ENCODE results near the gene MARF1. TPM values are rescaled to one million over a fixed set of nuclear protein-coding genes. Genes with fewer than 3 reads are reported as not detected.
"Not testable (repeated sequence)": the region's sequence is repeated elsewhere in the genome, so short reads cannot be mapped to it uniquely, and the experiment has no call there.

Gene MARF1
- total RNA-seq, 1 experiment from 2014 or later: 59.4 TPM

DNA sequence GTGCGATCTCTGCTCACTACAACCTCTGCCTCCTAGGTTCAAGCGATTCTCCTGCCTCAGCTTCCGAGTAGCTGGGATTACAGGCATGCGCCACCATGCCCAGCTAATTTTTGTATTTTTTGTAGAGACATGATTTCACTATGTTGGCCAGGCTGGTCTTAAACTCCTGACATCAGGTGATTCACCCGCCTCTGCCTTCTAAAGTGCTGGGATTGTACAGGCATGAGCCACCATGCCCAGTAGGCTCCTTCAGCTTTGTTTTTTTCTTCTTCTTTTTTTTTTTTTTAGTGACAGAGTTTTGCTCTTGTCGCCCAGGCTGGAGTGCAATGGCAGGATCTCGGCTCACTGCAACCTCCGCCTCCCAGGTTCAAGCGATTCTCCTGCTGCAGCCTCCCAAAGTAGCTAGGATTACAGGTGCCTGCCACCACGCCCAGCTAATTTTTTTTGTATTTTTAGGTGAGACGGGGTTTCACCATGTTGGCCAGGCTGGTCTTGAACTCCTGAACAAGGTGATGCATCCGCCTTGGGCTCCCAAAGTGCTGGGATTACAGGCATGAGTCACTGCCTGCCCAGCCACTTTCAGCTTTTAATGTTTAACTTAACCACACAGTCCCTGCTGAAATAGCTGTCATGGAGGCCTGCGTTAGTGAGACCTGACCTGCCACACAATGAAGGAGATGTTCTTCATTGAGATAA, 95.7 kb downstream of the MARF1 start:
- H3K9ac ChIP-seq (ENCODE audit: low read length); H3K79me2 ChIP-seq (ENCODE audit: insufficient read depth, low read length); BruUV-seq (replicated peaks); H3K4me3 ChIP-seq (replicated peaks in 1 of 2; ENCODE audit: low read depth in 1 of 2, low read length in 2 of 2); H3K27me3 ChIP-seq (ENCODE audit: insufficient read depth, low read length); H3K27ac ChIP-seq (ENCODE audit: low read depth, low read length); H4K20me1 ChIP-seq (ENCODE audit: insufficient read depth); CTCF ChIA-PET; H3K9me2 ChIP-seq (ENCODE audit: insufficient read depth); ATAC-seq; RAD21 ChIA-PET (ENCODE audit: low non-redundant PET in 1 of 2, low total read pairs in 2 of 2, uncharacterized antibody in 2 of 2, unreplicated experiment in 2 of 2); H3K36me3 ChIP-seq (ENCODE audit: control insufficient read depth in 1 of 2, insufficient read depth in 2 of 2, low read length in 2 of 2); DNase-seq (ENCODE audit: low read depth, low spot score); H3K9me3 ChIP-seq (ENCODE audit: control insufficient read depth in 1 of 2, insufficient read depth in 1 of 2, low read depth in 1 of 2, low read length in 2 of 2); intact Hi-C loops (cut with micrococcal nuclease); H2AFZ ChIP-seq (ENCODE audit: low read depth, low read length, poor library complexity, severe bottlenecking): not testable (repeated sequence)
- TF ChIP-seq CBX3 (IDR thresholded peaks at IDR 0.05; ENCODE audit: low read depth): 0 out of 2 replicates have a peak, but pooled peaks have one; percentile 24
- peaks cover 11 to 55% of the 10 kb centered on the region in 2 experiments for H3K4me1 ChIP-seq (ENCODE audit: control insufficient read depth in 1 of 2, insufficient read depth in 2 of 2, low read length in 2 of 2)
- peak overlapping the region; percentile 44; the same call in 1 of the 2 replicates for H3K4me2 ChIP-seq (ENCODE audit: low read length)
- POLR2A ChIA-PET: interaction anchor here (0.7 to 1.4 kb wide), 2 partner anchors 8 to 43 kb away, joined by 3 read pairs; no protein-coding TSS in a partner anchor

DNA sequence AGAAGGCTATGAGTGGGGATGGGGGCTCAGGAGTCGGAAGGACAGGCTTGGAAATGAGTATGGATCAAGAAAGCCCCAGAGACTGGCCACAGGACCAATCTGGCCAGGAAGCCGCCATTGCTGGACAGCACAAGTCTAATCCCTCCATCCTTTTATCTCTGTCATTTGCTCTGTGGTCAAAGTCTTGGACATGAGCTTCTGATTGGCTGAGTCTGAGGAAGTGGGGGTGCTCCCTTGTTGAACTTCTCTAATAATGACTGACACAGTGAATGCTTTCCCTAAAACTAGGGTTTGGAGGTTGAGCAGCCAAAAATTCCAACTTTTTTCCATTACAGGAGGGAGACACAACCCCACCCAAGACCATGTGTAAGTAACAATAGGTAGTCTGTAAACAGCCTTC, 97.4 kb downstream of the MARF1 start:
- H3K27ac ChIP-seq (ENCODE audit: low read depth, low read length): no peak overlapping the region
- RAD21 ChIA-PET (ENCODE audit: low non-redundant PET in 1 of 2, low total read pairs in 2 of 2, uncharacterized antibody in 2 of 2, unreplicated experiment in 2 of 2): no interaction called here
- H3K79me2 ChIP-seq (ENCODE audit: insufficient read depth, low read length): no peaks in the 10 kb centered on the region
- H3K4me2 ChIP-seq (ENCODE audit: low read length): no peak overlapping the region
- no peak for DNase-seq (ENCODE audit: low read depth, low spot score)
- H3K9me3 ChIP-seq (ENCODE audit: control insufficient read depth in 1 of 2, insufficient read depth in 1 of 2, low read depth in 1 of 2, low read length in 2 of 2): no peaks in the 10 kb centered on the region
- no peaks in the 10 kb centered on the region for H4K20me1 ChIP-seq (ENCODE audit: insufficient read depth)
- no peaks in the 10 kb centered on the region for H3K9me2 ChIP-seq (ENCODE audit: insufficient read depth)
- no peak overlapping the region for H3K9ac ChIP-seq (ENCODE audit: low read length)
- H3K4me3 ChIP-seq (replicated peaks in 1 of 2; ENCODE audit: low read depth in 1 of 2, low read length in 2 of 2): no peak overlapping the region
- no peaks in the 10 kb centered on the region for H3K27me3 ChIP-seq (ENCODE audit: insufficient read depth, low read length)
- TF ChIP-seq, protein P1, sequence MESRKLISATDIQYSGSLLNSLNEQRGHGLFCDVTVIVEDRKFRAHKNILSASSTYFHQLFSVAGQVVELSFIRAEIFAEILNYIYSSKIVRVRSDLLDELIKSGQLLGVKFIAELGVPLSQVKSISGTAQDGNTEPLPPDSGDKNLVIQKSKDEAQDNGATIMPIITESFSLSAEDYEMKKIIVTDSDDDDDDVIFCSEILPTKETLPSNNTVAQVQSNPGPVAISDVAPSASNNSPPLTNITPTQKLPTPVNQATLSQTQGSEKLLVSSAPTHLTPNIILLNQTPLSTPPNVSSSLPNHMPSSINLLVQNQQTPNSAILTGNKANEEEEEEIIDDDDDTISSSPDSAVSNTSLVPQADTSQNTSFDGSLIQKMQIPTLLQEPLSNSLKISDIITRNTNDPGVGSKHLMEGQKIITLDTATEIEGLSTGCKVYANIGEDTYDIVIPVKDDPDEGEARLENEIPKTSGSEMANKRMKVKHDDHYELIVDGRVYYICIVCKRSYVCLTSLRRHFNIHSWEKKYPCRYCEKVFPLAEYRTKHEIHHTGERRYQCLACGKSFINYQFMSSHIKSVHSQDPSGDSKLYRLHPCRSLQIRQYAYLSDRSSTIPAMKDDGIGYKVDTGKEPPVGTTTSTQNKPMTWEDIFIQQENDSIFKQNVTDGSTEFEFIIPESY (IDR thresholded peaks at IDR 0.05; ENCODE audit: extremely low read depth, insufficient replicate concordance, low read length): no peak
- TF ChIP-seq CEBPB (IDR thresholded peaks at IDR 0.05; ENCODE audit: low read depth) (no peak), RAD21 (IDR thresholded peaks at IDR 0.05; ENCODE audit: low read depth) (no peak), SIN3A (IDR thresholded peaks at IDR 0.05; ENCODE audit: low read depth) (no peak), CBX3 (IDR thresholded peaks at IDR 0.05; ENCODE audit: low read depth) (no peak), SRF (IDR thresholded peaks at IDR 0.05; ENCODE audit: low read depth) (no peak), YY1 (IDR thresholded peaks at IDR 0.05; ENCODE audit: extremely low read depth, insufficient replicate concordance, low read depth, low read length) (no peak), ELF1 (IDR thresholded peaks at IDR 0.05; ENCODE audit: borderline replicate concordance, low read depth) (no peak), SP1 (IDR thresholded peaks at IDR 0.05; ENCODE audit: low read depth) (no peak), POLR2A (IDR thresholded peaks at IDR 0.05; ENCODE audit: borderline replicate concordance, extremely low read depth, insufficient read depth, insufficient read length) (no peak), EZH2phosphoT487 (IDR thresholded peaks at IDR 0.05; ENCODE audit: borderline replicate concordance) (no peak), FOSL1 (IDR thresholded peaks at IDR 0.05; ENCODE audit: low read depth) (no peak), TCF7L2 (IDR thresholded peaks at IDR 0.05; ENCODE audit: borderline replicate concordance, extremely low read depth, insufficient read depth, insufficient read length) (no peak)
- TF ChIP-seq, protein P2, sequence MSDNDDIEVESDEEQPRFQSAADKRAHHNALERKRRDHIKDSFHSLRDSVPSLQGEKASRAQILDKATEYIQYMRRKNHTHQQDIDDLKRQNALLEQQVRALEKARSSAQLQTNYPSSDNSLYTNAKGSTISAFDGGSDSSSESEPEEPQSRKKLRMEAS (IDR thresholded peaks at IDR 0.05): no peak
- intact Hi-C loops (cut with micrococcal nuclease): no loop called here
- CTCF ChIA-PET: no interaction called here
- ATAC-seq: no peak
- no TSS peak for BruUV-seq (replicated peaks)
- no peak overlapping the region for H2AFZ ChIP-seq (ENCODE audit: low read depth, low read length, poor library complexity, severe bottlenecking)
- POLR2A ChIA-PET: no interaction called here
- no peaks in the 10 kb centered on the region for H3K36me3 ChIP-seq (ENCODE audit: control insufficient read depth in 1 of 2, insufficient read depth in 2 of 2, low read length in 2 of 2)
- H3K4me1 ChIP-seq (ENCODE audit: control insufficient read depth in 1 of 2, insufficient read depth in 2 of 2, low read length in 2 of 2): peaks cover 3 to 40% of the 10 kb centered on the region in 2 experiments; a peak in 3 of 4 replicates

Data from HCT116 (cell line).